NCI-H2196 (cell line): ENCODE data around the gene ITGB6.

Source experiments
- DNase-seq: peaks from one replicate; lab custom pipeline; 2025; ENCODE audit not compliant: unreplicated experiment; lab: John Stamatoyannopoulos, UW

ITGB6 gene

DNA sequence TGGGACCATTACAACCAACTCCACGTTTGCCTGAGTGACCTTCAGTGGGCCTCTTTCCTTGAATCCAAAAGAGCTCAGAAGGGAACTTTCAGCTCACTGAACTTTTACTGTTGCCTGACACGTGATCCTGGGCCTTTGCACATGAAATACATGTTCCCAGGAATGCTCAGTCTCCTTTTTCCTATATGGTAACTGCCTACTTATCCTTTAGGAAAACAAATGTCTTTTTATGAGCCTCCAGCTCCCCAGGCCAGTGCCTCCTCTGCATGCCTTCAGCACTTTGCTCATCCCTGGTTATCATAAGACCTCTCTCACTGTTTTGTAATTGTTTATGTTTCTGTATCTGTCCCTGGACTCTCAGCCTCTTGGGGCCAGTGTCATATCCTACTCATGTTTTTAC is 142.7 kb downstream of the ITGB6 start:
- no peak for DNase-seq

DNA sequence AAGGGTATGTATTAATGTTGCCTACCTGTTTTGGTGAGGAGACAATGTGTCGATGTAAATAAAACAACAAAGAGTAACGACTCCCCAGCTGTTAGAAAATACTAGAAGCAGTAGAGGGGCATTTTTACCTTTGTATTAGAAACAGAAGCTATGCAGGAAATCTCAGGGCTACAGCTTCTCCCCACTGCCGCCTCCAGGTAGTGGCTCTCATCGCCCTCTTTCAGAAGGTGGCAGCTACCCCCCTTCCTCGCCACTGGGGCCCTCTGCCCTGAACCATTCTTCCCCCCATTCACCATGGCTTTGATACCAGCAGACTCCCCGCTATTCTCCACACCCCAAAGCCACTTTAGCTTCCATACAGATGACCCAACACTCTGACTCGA is 144.4 kb downstream of the ITGB6 start:
- DNase-seq: no peak

DNA sequence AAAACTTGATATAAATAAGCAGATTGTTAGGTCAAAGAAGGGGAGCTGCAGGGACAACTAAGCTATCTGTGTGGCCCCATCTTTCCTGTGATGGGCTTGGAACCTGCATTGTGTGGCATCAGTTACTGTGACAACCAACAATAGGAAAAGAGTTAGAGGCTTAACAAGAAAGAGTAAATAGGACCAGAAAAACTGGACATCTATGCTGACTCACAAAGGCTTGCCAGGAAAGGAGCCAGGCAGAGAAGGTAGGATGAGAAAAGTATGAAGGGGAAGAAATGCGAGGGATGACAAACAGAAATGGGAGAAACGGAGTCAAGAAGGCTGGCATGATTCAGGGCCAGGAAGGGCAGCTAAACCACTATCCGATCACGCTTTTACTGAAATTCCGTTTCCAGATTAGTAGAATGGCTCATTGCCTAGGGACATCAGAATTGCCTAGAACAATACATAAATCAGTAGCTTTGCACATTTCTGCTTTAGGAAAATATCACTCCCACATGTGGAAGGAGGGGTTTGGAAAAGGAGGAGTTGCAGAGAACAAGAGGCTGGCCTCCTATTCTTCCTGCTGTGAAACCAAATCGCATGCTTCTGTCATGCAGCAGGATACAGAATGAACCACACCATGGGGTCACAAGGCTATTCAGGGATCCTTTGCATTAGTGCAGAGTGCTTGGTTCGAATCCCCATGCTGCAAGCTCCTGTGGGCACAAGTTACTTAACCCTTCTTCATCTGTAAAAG is 144.9 kb downstream of the ITGB6 start:
- DNase-seq: no peak

GRCh38 chr2:160053946-160054345 is 146.1 kb downstream of the ITGB6 start:
- DNase-seq: no peak

DNA sequence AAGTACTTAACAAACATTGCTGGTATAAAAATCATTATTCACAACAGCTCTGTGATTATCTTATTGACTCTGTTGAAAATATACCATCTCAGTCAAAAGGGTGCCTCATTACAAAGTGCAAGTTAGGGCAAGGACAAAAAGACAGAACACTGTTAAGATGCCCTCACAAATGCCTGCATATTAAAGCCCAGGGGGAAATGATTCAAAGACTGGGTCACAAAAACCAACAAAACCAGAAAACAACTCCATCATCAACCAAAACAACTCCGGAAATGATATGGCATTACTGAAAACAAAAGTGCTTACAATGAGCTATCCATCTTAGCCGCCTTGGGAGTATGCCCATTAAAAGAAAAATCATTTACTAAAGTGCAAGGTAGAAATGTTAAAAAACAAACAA is 147.5 kb downstream of the ITGB6 start:
- DNase-seq: no peak

GRCh38 chr2:160051371-160051800 is 148.7 kb downstream of the ITGB6 start:
- DNase-seq: no peak

GRCh38 chr2:160050147-160050546 is 149.9 kb downstream of the ITGB6 start:
- no peak for DNase-seq
